Liver (tissue), 9 donors: Measurements from ENCODE around the gene OR1F1. TPM values are rescaled to one million over a fixed set of nuclear protein-coding genes. Genes with fewer than 3 reads are reported as not detected.

Source experiments
- DNase-seq: peaks from one replicate; pipeline ENCODE4 v3.0.0-alpha.2; 2017; ENCODE audit warnings: low spot score
- H3K27ac ChIP-seq, 2 donors: one replicate each; pipeline ENCODE4 v1.7.0; 2013; ENCODE audit warnings: inconsistent platforms in 2 of 2, low read length in 2 of 2, control low read depth in 1 of 2, low read depth in 1 of 2, mild to moderate bottlenecking in 1 of 2
- H3K27me3 ChIP-seq, 4 donors: one replicate each; pipeline versions ENCODE4 v1.6.1 to v1.7.0; 2013; ENCODE audit warnings: low read length in 3 of 4, inconsistent platforms in 1 of 4, mild to moderate bottlenecking in 1 of 4, moderate library complexity in 1 of 4; ENCODE audit not compliant: control insufficient read depth in 4 of 4, insufficient read depth in 4 of 4
- H3K36me3 ChIP-seq, 4 donors: one replicate each; pipeline versions ENCODE4 v1.6.1 to v1.7.0; 2013; ENCODE audit warnings: low read length in 3 of 4, mild to moderate bottlenecking in 3 of 4, low read depth in 1 of 4, moderate library complexity in 1 of 4; ENCODE audit not compliant: control insufficient read depth in 4 of 4, insufficient read depth in 3 of 4
- H3K4me1 ChIP-seq, 4 donors: one replicate each; pipeline versions ENCODE4 v1.6.1 to v1.7.0; 2013; ENCODE audit warnings: low read length in 3 of 4, mild to moderate bottlenecking in 3 of 4, moderate library complexity in 1 of 4; ENCODE audit not compliant: control insufficient read depth in 4 of 4, insufficient read depth in 4 of 4
- H3K4me3 ChIP-seq, 3 donors: one replicate each; pipeline versions ENCODE4 v1.6.1 to v1.7.0; 2013; ENCODE audit warnings: low read length in 3 of 3, control low read depth in 1 of 3, low read depth in 1 of 3, mild to moderate bottlenecking in 1 of 3
- H3K9ac ChIP-seq, 2 donors: one replicate each; pipeline ENCODE4 v1.7.0; 2013; ENCODE audit warnings: low read length in 2 of 2, mild to moderate bottlenecking in 2 of 2, moderate library complexity in 2 of 2, control low read depth in 1 of 2, low read depth in 1 of 2
- H3K9me3 ChIP-seq, 4 donors: one replicate each; pipeline versions ENCODE4 v1.6.1 to v1.7.0; 2013; ENCODE audit warnings: low read length in 3 of 4; ENCODE audit not compliant: control insufficient read depth in 4 of 4
- CTCF ChIP-seq: fragments of 150-350 bp; IDR thresholded peaks from 2 replicates; pipeline ENCODE4 v1.5.1; 2017; ENCODE audit warnings: improper control_type of control experiment, low read depth, low read length; ENCODE audit not compliant: missing input control
- EGR1 ChIP-seq, 2 donors: IDR thresholded peaks; 2 replicates each; pipeline ENCODE4 v1.6.1; 2016 to 2018; ENCODE audit warnings: antibody characterized with exemption in 2 of 2, low read depth in 2 of 2
- FOXA1 ChIP-seq: IDR thresholded peaks from 2 replicates; pipeline ENCODE4 v1.6.1; 2016; ENCODE audit warnings: antibody characterized with exemption
- FOXA2 ChIP-seq: IDR thresholded peaks from 2 replicates; pipeline ENCODE4 v1.6.1; 2016; ENCODE audit warnings: antibody characterized with exemption
- GABPA ChIP-seq, 2 donors: IDR thresholded peaks in 1 of 2; conservative IDR thresholded peaks in 1 of 2; 2 replicates each; pipeline ENCODE4 v1.6.1; 2016; ENCODE audit warnings: antibody characterized with exemption in 2 of 2, mild to moderate bottlenecking in 1 of 2, moderate library complexity in 1 of 2
- HNF4A ChIP-seq, 2 donors: conservative IDR thresholded peaks; 2 replicates each; pipeline ENCODE4 v1.6.1; 2016; ENCODE audit warnings: antibody characterized with exemption in 2 of 2, mild to moderate bottlenecking in 2 of 2
- HNF4G ChIP-seq: IDR thresholded peaks from 2 replicates; pipeline ENCODE4 v1.6.1; 2016; ENCODE audit warnings: antibody characterized with exemption
- JUND ChIP-seq, 2 donors: IDR thresholded peaks; 2 replicates each; pipeline ENCODE4 v1.6.1; 2016; ENCODE audit warnings: antibody characterized with exemption in 2 of 2
- NR2F2 ChIP-seq: IDR thresholded peaks from 2 replicates; pipeline ENCODE4 v1.6.1; 2016; ENCODE audit warnings: antibody characterized with exemption
- RAD21 ChIP-seq, 2 donors: IDR thresholded peaks; 2 replicates each; pipeline ENCODE4 v1.6.1; 2016; ENCODE audit warnings: antibody characterized with exemption in 2 of 2, mild to moderate bottlenecking in 2 of 2
- REST ChIP-seq: IDR thresholded peaks from 2 replicates; pipeline ENCODE4 v1.6.1; 2016; ENCODE audit warnings: antibody characterized with exemption, mild to moderate bottlenecking
- RXRA ChIP-seq, 2 donors: IDR thresholded peaks; 2 replicates each; pipeline ENCODE4 v1.6.1; 2017 to 2018; ENCODE audit warnings: antibody characterized with exemption in 2 of 2, mild to moderate bottlenecking in 1 of 2
- SP1 ChIP-seq: IDR thresholded peaks from 2 replicates; pipeline ENCODE4 v1.6.1; 2018; ENCODE audit warnings: antibody characterized with exemption, mild to moderate bottlenecking
- TAF1 ChIP-seq: conservative IDR thresholded peaks from 2 replicates; pipeline ENCODE4 v1.6.1; 2016; ENCODE audit warnings: antibody characterized with exemption, mild to moderate bottlenecking
- YY1 ChIP-seq: IDR thresholded peaks from 2 replicates; pipeline ENCODE4 v1.6.1; 2016; ENCODE audit warnings: antibody characterized with exemption, mild to moderate bottlenecking
- ZBTB33 ChIP-seq: IDR thresholded peaks from 2 replicates; pipeline ENCODE4 v1.6.1; 2016; ENCODE audit warnings: antibody characterized with exemption
- WGBS: extraction: QIAGEN DNeasy Blood & Tissue Kit; methylation state at CpG from one replicate; pipeline ENCODE4 v1.1.7; 2013; 5-methylcytosine and 5-hydroxymethylcytosine counted together
- polyA plus RNA-seq, 2 donors: library from polyadenylated mRNA; stranded (reverse) in 1 of 2; unstranded in 1 of 2; fragments of 200-250 nt in 1 of 2; fragments of >200 nt in 1 of 2; fragmentation: Nextera tagmentation in 1 of 2; extraction: Ambion mirVana in 1 of 2; gene quantifications; one replicate each; pipeline versions ENCODE4 v1.2.1 to v1.2.3, GENCODE V29; 2013 to 2015
- total RNA-seq, 2 donors: library from RNA; depleted of rRNA; stranded (reverse); fragments of >200 nt; gene quantifications; one replicate each; pipeline ENCODE4 v1.2.3, GENCODE V29; 2014
- TF ChIP-seq, protein P1 (sequence below): IDR thresholded peaks from 2 replicates; pipeline ENCODE4 v1.6.1; 2016; ENCODE audit warnings: antibody characterized with exemption
- TF ChIP-seq, protein P2 (sequence below): IDR thresholded peaks from 2 replicates; pipeline ENCODE4 v1.6.1; 2016; ENCODE audit warnings: antibody characterized with exemption
- donor health status: healthy.
- donor health status: healthy.
- donor health status: healthy.
- donor health status: healthy.
- donor health status: healthy.

OR1F1 gene
- total and polyA plus RNA-seq, 4 donors: not detected

DNA sequence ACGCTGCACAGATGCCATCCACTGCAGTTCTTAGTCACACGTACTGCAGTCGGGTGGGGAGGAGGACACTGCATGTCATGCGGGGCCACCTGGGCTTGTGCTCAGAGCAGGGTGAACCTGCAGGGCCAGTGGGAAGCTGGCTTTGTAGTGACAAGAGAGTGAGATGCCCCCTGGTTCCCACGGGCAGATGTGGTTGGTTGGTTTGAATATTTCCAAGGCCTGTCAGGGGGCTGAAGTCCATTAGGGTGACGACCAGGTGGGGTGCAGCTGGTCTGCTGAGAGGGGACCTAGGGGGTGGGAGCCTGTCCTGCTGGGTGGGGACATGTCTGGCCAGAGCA lies 38.8 kb upstream of the OR1F1 start:
- Histone ChIP-seq H3K9ac (no peak overlapping the region), H3K36me3 (no peaks in the 10 kb centered on the region), H3K27ac (no peak overlapping the region), H3K27me3 (no peaks in the 10 kb centered on the region), H3K4me3 (no peak overlapping the region), H3K4me1 (peaks cover 3 to 26% (median 13%) of the 10 kb centered on the region in 4 donors), H3K9me3 (no peaks in the 10 kb centered on the region)
- TF ChIP-seq FOXA1 (no peak), GABPA (IDR thresholded peaks at IDR 0.05 in 1 of 2, conservative IDR thresholded peaks at IDR 0.05 in 1 of 2) (no peak), HNF4G (no peak), TAF1 (no peak), REST (no peak), SP1 (no peak), JUND (IDR thresholded peaks at IDR 0.05) (no peak), RXRA (IDR thresholded peaks at IDR 0.05) (no peak), RAD21 (IDR thresholded peaks at IDR 0.05) (no peak), ZBTB33 (no peak), HNF4A (conservative IDR thresholded peaks at IDR 0.05) (no peak), FOXA2 (no peak), CTCF (no peak), YY1 (no peak), EGR1 (IDR thresholded peaks at IDR 0.05; ENCODE audit: low read depth in 2 of 2) (no peak), NR2F2 (no peak)
- TF ChIP-seq, protein P1, sequence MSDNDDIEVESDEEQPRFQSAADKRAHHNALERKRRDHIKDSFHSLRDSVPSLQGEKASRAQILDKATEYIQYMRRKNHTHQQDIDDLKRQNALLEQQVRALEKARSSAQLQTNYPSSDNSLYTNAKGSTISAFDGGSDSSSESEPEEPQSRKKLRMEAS: no peak
- TF ChIP-seq, protein P2, sequence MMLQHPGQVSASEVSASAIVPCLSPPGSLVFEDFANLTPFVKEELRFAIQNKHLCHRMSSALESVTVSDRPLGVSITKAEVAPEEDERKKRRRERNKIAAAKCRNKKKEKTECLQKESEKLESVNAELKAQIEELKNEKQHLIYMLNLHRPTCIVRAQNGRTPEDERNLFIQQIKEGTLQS: no peak
- WGBS: 84% methylated on average over 6 of the region's 6 CpGs
- no peak for DNase-seq
